Measurements from ENCODE around the gene ADCY2.

Gene ADCY2

GRCh38 chr5:7763621-7764072, 367.7 kb downstream of the ADCY2 start:
- no peak for DNase-seq
- peaks cover 4% of the 10 kb centered on the region for H3K4me1 ChIP-seq (ENCODE audit: control insufficient read depth, insufficient read depth, low read depth, low read length)
- H3K9ac ChIP-seq (ENCODE audit: low read length), result no peak overlapping the region
- no peaks in the 10 kb centered on the region for H3K36me3 ChIP-seq (ENCODE audit: control insufficient read depth in 1 of 2, insufficient read depth in 2 of 2, low read depth in 1 of 2, low read length in 2 of 2)
- no peak overlapping the region for H2BK12ac ChIP-seq (ENCODE audit: low read length in 2 of 2)
- no peak overlapping the region for H3K4ac ChIP-seq (ENCODE audit: low read depth in 1 of 2, low read length in 2 of 2)
- no peak overlapping the region for H2AFZ ChIP-seq (ENCODE audit: low read depth, low read length)
- H4K91ac ChIP-seq (ENCODE audit: low read length), result no peak overlapping the region
- H3K79me1 ChIP-seq (replicated peaks; ENCODE audit: low read length, poor library complexity, severe bottlenecking), result no peaks in the 10 kb centered on the region
- H3K18ac ChIP-seq (ENCODE audit: low read depth in 1 of 2, low read length in 2 of 2), result no peak overlapping the region
- no peak overlapping the region for H3K4me3 ChIP-seq (ENCODE audit: insufficient read depth in 1 of 2, low read depth in 1 of 2, low read length in 2 of 2)
- H3K27me3 ChIP-seq (ENCODE audit: control insufficient read depth in 1 of 2, insufficient read depth in 1 of 2, low read length in 2 of 2), result no peaks in the 10 kb centered on the region
- no peak overlapping the region for H4K8ac ChIP-seq (ENCODE audit: low read length)
- H3K27ac ChIP-seq (ENCODE audit: low read length, poor library complexity, severe bottlenecking), result no peak overlapping the region
- no peak overlapping the region for H2AK5ac ChIP-seq (ENCODE audit: low read length, severe bottlenecking)
- H3K9me3 ChIP-seq (ENCODE audit: control insufficient read depth, low read length), result no peaks in the 10 kb centered on the region
- H2BK15ac ChIP-seq (ENCODE audit: low read depth, poor library complexity, severe bottlenecking), result no peak overlapping the region
- no peak overlapping the region for H2BK120ac ChIP-seq (ENCODE audit: low read depth, low read length)
- no peak overlapping the region for H3K23ac ChIP-seq (ENCODE audit: low read length in 2 of 2)
- 84% methylated on average over 8 of the region's 9 CpGs for WGBS
- no peak overlapping the region for H2BK5ac ChIP-seq (ENCODE audit: low read depth, low read length, poor library complexity, severe bottlenecking)
- H3K14ac ChIP-seq (ENCODE audit: low read length in 2 of 2), result no peak overlapping the region
- no peak overlapping the region for H3K4me2 ChIP-seq (ENCODE audit: low read length, poor library complexity, severe bottlenecking)

GRCh38 chr5:7764452-7764851, 368.5 kb downstream of the ADCY2 start:
- H3K23ac ChIP-seq (ENCODE audit: low read length in 2 of 2), result no peak overlapping the region
- H3K14ac ChIP-seq (ENCODE audit: low read length in 2 of 2), result no peak overlapping the region
- H3K27me3 ChIP-seq (ENCODE audit: control insufficient read depth in 1 of 2, insufficient read depth in 1 of 2, low read length in 2 of 2), result no peaks in the 10 kb centered on the region
- H2BK120ac ChIP-seq (ENCODE audit: low read depth, low read length), result no peak overlapping the region
- H4K8ac ChIP-seq (ENCODE audit: low read length), result no peak overlapping the region
- no peak overlapping the region for H3K27ac ChIP-seq (ENCODE audit: low read length, poor library complexity, severe bottlenecking)
- H3K4me3 ChIP-seq (ENCODE audit: insufficient read depth in 1 of 2, low read depth in 1 of 2, low read length in 2 of 2), result no peak overlapping the region
- H2BK12ac ChIP-seq (ENCODE audit: low read length in 2 of 2), result no peak overlapping the region
- DNase-seq, result no peak
- H3K9me3 ChIP-seq (ENCODE audit: control insufficient read depth, low read length), result no peaks in the 10 kb centered on the region
- no peak overlapping the region for H2AK5ac ChIP-seq (ENCODE audit: low read length, severe bottlenecking)
- no peak overlapping the region for H3K9ac ChIP-seq (ENCODE audit: low read length)
- no peak overlapping the region for H2BK15ac ChIP-seq (ENCODE audit: low read depth, poor library complexity, severe bottlenecking)
- H2AFZ ChIP-seq (ENCODE audit: low read depth, low read length), result no peak overlapping the region
- H3K18ac ChIP-seq (ENCODE audit: low read depth in 1 of 2, low read length in 2 of 2), result no peak overlapping the region
- no peak overlapping the region for H3K4me2 ChIP-seq (ENCODE audit: low read length, poor library complexity, severe bottlenecking)
- H3K4ac ChIP-seq (ENCODE audit: low read depth in 1 of 2, low read length in 2 of 2), result no peak overlapping the region
- H3K4me1 ChIP-seq (ENCODE audit: control insufficient read depth, insufficient read depth, low read depth, low read length), result peaks cover under 1% of the 10 kb centered on the region
- 63% methylated on average over 1 of the region's 1 CpG for WGBS
- H3K79me1 ChIP-seq (replicated peaks; ENCODE audit: low read length, poor library complexity, severe bottlenecking), result no peaks in the 10 kb centered on the region
- H4K91ac ChIP-seq (ENCODE audit: low read length), result no peak overlapping the region
- H2BK5ac ChIP-seq (ENCODE audit: low read depth, low read length, poor library complexity, severe bottlenecking), result no peak overlapping the region
- no peaks in the 10 kb centered on the region for H3K36me3 ChIP-seq (ENCODE audit: control insufficient read depth in 1 of 2, insufficient read depth in 2 of 2, low read depth in 1 of 2, low read length in 2 of 2)

- WGBS, result 54% methylated on average over 2 of the region's 2 CpGs
- Histone ChIP-seq H4K91ac (ENCODE audit: low read length) (no peak overlapping the region), H3K23ac (ENCODE audit: low read length in 2 of 2) (no peak overlapping the region), H3K4me3 (ENCODE audit: insufficient read depth in 1 of 2, low read depth in 1 of 2, low read length in 2 of 2) (no peak overlapping the region), H2AK5ac (ENCODE audit: low read length, severe bottlenecking) (no peak overlapping the region), H2BK12ac (ENCODE audit: low read length in 2 of 2) (no peak overlapping the region), H3K79me1 (replicated peaks; ENCODE audit: low read length, poor library complexity, severe bottlenecking) (no peaks in the 10 kb centered on the region), H3K36me3 (ENCODE audit: control insufficient read depth in 1 of 2, insufficient read depth in 2 of 2, low read depth in 1 of 2, low read length in 2 of 2) (no peaks in the 10 kb centered on the region), H4K8ac (ENCODE audit: low read length) (no peak overlapping the region), H3K9ac (ENCODE audit: low read length) (no peak overlapping the region), H3K4ac (ENCODE audit: low read depth in 1 of 2, low read length in 2 of 2) (no peak overlapping the region), H2AFZ (ENCODE audit: low read depth, low read length) (no peak overlapping the region), H3K27me3 (ENCODE audit: control insufficient read depth in 1 of 2, insufficient read depth in 1 of 2, low read length in 2 of 2) (no peaks in the 10 kb centered on the region), H3K4me2 (ENCODE audit: low read length, poor library complexity, severe bottlenecking) (no peak overlapping the region), H2BK15ac (ENCODE audit: low read depth, poor library complexity, severe bottlenecking) (no peak overlapping the region), H3K4me1 (ENCODE audit: control insufficient read depth, insufficient read depth, low read depth, low read length) (no peaks in the 10 kb centered on the region), H3K9me3 (ENCODE audit: control insufficient read depth, low read length) (no peaks in the 10 kb centered on the region), H3K14ac (ENCODE audit: low read length in 2 of 2) (no peak overlapping the region), H3K18ac (ENCODE audit: low read depth in 1 of 2, low read length in 2 of 2) (no peak overlapping the region), H3K27ac (ENCODE audit: low read length, poor library complexity, severe bottlenecking) (no peak overlapping the region), H2BK5ac (ENCODE audit: low read depth, low read length, poor library complexity, severe bottlenecking) (no peak overlapping the region), H2BK120ac (ENCODE audit: low read depth, low read length) (no peak overlapping the region)
- DNase-seq, result no peak
Observed at GRCh38 chr5:7770436-7770835, 374.5 kb downstream of the ADCY2 start.

GRCh38 chr5:7772141-7772540, 376.2 kb downstream of the ADCY2 start:
- H3K79me1 ChIP-seq (replicated peaks; ENCODE audit: low read length, poor library complexity, severe bottlenecking), result no peaks in the 10 kb centered on the region
- no peak overlapping the region for H2BK5ac ChIP-seq (ENCODE audit: low read depth, low read length, poor library complexity, severe bottlenecking)
- no peak for DNase-seq
- H3K18ac ChIP-seq (ENCODE audit: low read depth in 1 of 2, low read length in 2 of 2), result no peak overlapping the region
- no peak overlapping the region for H3K4me2 ChIP-seq (ENCODE audit: low read length, poor library complexity, severe bottlenecking)
- H3K4me1 ChIP-seq (ENCODE audit: control insufficient read depth, insufficient read depth, low read depth, low read length), result no peaks in the 10 kb centered on the region
- peaks cover 0 to 2% of the 10 kb centered on the region in 2 experiments for H3K27me3 ChIP-seq (ENCODE audit: control insufficient read depth in 1 of 2, insufficient read depth in 1 of 2, low read length in 2 of 2)
- H3K27ac ChIP-seq (ENCODE audit: low read length, poor library complexity, severe bottlenecking), result no peak overlapping the region
- H3K9me3 ChIP-seq (ENCODE audit: control insufficient read depth, low read length), result no peaks in the 10 kb centered on the region
- no peaks in the 10 kb centered on the region for H3K36me3 ChIP-seq (ENCODE audit: control insufficient read depth in 1 of 2, insufficient read depth in 2 of 2, low read depth in 1 of 2, low read length in 2 of 2)
- H2BK15ac ChIP-seq (ENCODE audit: low read depth, poor library complexity, severe bottlenecking), result no peak overlapping the region
- H2BK12ac ChIP-seq (ENCODE audit: low read length in 2 of 2), result no peak overlapping the region
- H4K8ac ChIP-seq (ENCODE audit: low read length), result no peak overlapping the region
- H3K4ac ChIP-seq (ENCODE audit: low read depth in 1 of 2, low read length in 2 of 2), result no peak overlapping the region
- no peak overlapping the region for H4K91ac ChIP-seq (ENCODE audit: low read length)
- no peak overlapping the region for H3K4me3 ChIP-seq (ENCODE audit: insufficient read depth in 1 of 2, low read depth in 1 of 2, low read length in 2 of 2)
- no peak overlapping the region for H3K14ac ChIP-seq (ENCODE audit: low read length in 2 of 2)
- H2AK5ac ChIP-seq (ENCODE audit: low read length, severe bottlenecking), result no peak overlapping the region
- no peak overlapping the region for H2BK120ac ChIP-seq (ENCODE audit: low read depth, low read length)
- 85% methylated on average over 6 of the region's 6 CpGs for WGBS
- no peak overlapping the region for H3K23ac ChIP-seq (ENCODE audit: low read length in 2 of 2)
- H3K9ac ChIP-seq (ENCODE audit: low read length), result no peak overlapping the region
- H2AFZ ChIP-seq (ENCODE audit: low read depth, low read length), result no peak overlapping the region
